GM21723 (cell line): ENCODE measurements around the gene COMMD2.
A peak's percentile ranks its signal among the peaks of the same experiment; 100 is the strongest.

Experiments
- ATAC-seq: cut with Tn5 transposase; IDR thresholded peaks from one replicate; pipeline ENCODE4 v1.9.1; 2021; ENCODE audit warnings: mild to moderate bottlenecking, moderate library complexity; ENCODE audit not compliant: unreplicated experiment

Gene COMMD2

DNA sequence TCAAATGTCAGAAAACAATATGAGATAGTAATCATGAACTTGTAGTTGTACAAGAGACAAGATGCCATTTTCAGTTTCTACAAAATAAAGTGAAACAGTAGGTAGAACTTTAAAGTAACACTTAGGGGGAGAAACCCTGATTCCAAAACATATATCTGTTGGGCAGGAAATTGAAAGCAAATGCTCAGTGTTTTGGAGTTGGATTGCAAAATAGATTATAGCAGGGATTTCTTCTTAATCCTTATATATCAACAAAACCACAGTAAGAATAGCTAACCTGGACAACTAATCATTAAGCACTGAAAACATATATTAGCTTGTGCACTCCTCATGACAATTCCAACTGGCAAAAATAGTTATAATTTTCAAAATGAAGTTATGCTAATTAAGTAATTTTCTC lies 46.9 kb downstream of the COMMD2 start:
- no peak for ATAC-seq

GRCh38 chr3:149703466-149703865 lies 48.8 kb downstream of the COMMD2 start:
- no peak for ATAC-seq

- ATAC-seq = peak; percentile 51
Measured at GRCh38 chr3:149702691-149703441, 49.4 kb downstream of the COMMD2 start.

DNA sequence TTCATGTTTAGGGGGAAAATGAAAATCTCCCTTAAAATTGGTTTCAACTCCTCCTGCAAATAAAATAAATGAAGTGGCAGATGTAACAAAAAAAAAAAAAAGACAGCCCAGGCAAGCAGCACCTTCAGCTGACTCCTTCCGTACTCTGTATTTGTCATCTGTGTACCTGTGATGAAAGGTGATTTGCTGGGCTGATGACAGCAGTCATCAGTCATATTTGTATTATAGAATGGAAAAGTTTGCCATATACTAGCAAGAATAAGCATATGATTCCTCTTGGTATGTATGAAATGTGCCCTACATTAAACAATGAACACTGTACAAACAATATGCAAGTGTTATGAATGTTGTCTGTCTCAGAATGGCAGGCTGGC lies 50.3 kb downstream of the COMMD2 start:
- ATAC-seq = no peak

- ATAC-seq = no peak
Measured at GRCh38 chr3:149701206-149701976, 50.9 kb downstream of the COMMD2 start.
